NCI-H748 treated with DMSO at 0.1 percent for 48 hours (cell line): Measurements from ENCODE around the gene ACADSB.

Experiments
- DNase-seq: peaks from one replicate; lab custom pipeline; 2025; lab: John Stamatoyannopoulos, UW

ACADSB gene

GRCh38 chr10:123008355-123009104 lies at the start of gene ACADSB, which contains the start of gene IKZF5:
Gene ACADSB (plus strand): TSS chr10:123009006. CDS start chr10:123009030, 24 bp downstream.
Gene IKZF5 (minus strand): TSS chr10:123008795. CDS start chr10:122998625, 10,170 bp downstream.
- peak; percentile 84 for DNase-seq

- DNase-seq, result no peak
Measured at GRCh38 chr10:122962405-122962804, 46.4 kb upstream of the ACADSB start.

GRCh38 chr10:122966879-122967278 lies 41.9 kb upstream of the ACADSB start:
- DNase-seq, result no peak

GRCh38 chr10:122968698-122969097 lies 40.1 kb upstream of the ACADSB start:
- no peak for DNase-seq

- no peak for DNase-seq
Measured at GRCh38 chr10:122974023-122974422, 34.8 kb upstream of the ACADSB start.

GRCh38 chr10:122974543-122975064 lies 34.2 kb upstream of the ACADSB start:
- DNase-seq, result no peak

GRCh38 chr10:122980209-122981065 lies 28.4 kb upstream of the ACADSB start, which contains the start of gene PSTK:
Gene PSTK (plus strand): TSS chr10:122980401. CDS start chr10:122980480, 79 bp downstream.
- peak; percentile 52 for DNase-seq

GRCh38 chr10:122981066-122981464 lies 27.7 kb upstream of the ACADSB start:
- DNase-seq, result no peak

- DNase-seq, result no peak
Measured at GRCh38 chr10:122983898-122984297, 24.9 kb upstream of the ACADSB start.

- DNase-seq, result no peak
Measured at GRCh38 chr10:122984708-122985107, 24.1 kb upstream of the ACADSB start.

GRCh38 chr10:122986335-122986734 lies 22.5 kb upstream of the ACADSB start:
- DNase-seq, result no peak

- DNase-seq, result no peak
Measured at GRCh38 chr10:122988501-122988900, 20.3 kb upstream of the ACADSB start.

GRCh38 chr10:122990278-122990677 lies 18.5 kb upstream of the ACADSB start:
- no peak for DNase-seq

GRCh38 chr10:122992031-122992585 lies 16.7 kb upstream of the ACADSB start:
- no peak for DNase-seq

GRCh38 chr10:122993797-122994336 lies 14.9 kb upstream of the ACADSB start:
- DNase-seq, result no peak

GRCh38 chr10:122995936-122996335 lies 12.9 kb upstream of the ACADSB start:
- no peak for DNase-seq

GRCh38 chr10:122997864-122998263 lies 10.9 kb upstream of the ACADSB start:
- no peak for DNase-seq

GRCh38 chr10:122998360-122998917 lies 10.4 kb upstream of the ACADSB start:
- DNase-seq, result no peak

GRCh38 chr10:122998934-122999333 lies 9.9 kb upstream of the ACADSB start:
- DNase-seq, result no peak

- DNase-seq, result no peak
Measured at GRCh38 chr10:122999347-122999746, 9.5 kb upstream of the ACADSB start.

- DNase-seq, result no peak
Measured at GRCh38 chr10:123000155-123000554, 8.7 kb upstream of the ACADSB start.

GRCh38 chr10:123001370-123001769 lies 7.4 kb upstream of the ACADSB start:
- DNase-seq, result no peak
